K562 (cell line): ENCODE results near the gene KRT76. TPM values are rescaled to one million over a fixed set of nuclear protein-coding genes. Genes with fewer than 3 reads are reported as not detected.

Experiments
- ATAC-seq: fragments of 200-7000 bp; cut with Tn5 transposase; 3 replicates; pipeline ENCODE4 v1.9.1; 2020; ENCODE audit warnings: moderate library complexity
- BruUV-seq: library from RNA; stranded (reverse); fragments of 400-500 nt; replicated peaks from 2 replicates; lab custom pipeline; 2021; lab: Mats Ljungman, UMichigan
- CTCF ChIA-PET: fragments of 300-600 bp; formaldehyde crosslinking; extraction: SDS; loops from one replicate; lab custom pipeline; 2021; ENCODE audit warnings: low intra/inter-chr PET ratio; lab: Yijun Ruan, JAX
- POLR2A ChIA-PET: fragments of 300-600, 350-650 bp; sonication (Branson Sonifier 250); formaldehyde crosslinking; extraction: SDS; loops from one replicate; lab custom pipeline; 2021; ENCODE audit warnings: antibody characterized with exemption, inconsistent platforms; lab: Yijun Ruan, JAX
- DNase-seq, 4 experiments: peaks; one replicate each; pipeline versions ENCODE4 v3.0.0 to v3.0.0-alpha.2; 2011 to 2018; ENCODE audit warnings: low spot score in 3 of 4, mixed read lengths in 3 of 4; ENCODE audit errors: extremely low read depth in 1 of 4
- FAIRE-seq: peaks from 2 replicates; lab custom pipeline; 2011; peaks lifted over from hg19 to GRCh38; lab: Jason Lieb, UNC
- H2AFZ ChIP-seq: 2 replicates; pipeline ENCODE4 v1.6.0; 2011; ENCODE audit warnings: low read depth, low read length, control low read depth, inconsistent platforms
- H3K27ac ChIP-seq: fragments of 200-600 bp; 3 replicates; pipeline ENCODE4 v1.8.0; 2011; ENCODE audit warnings: low read depth, mild to moderate bottlenecking, control low read depth, inconsistent platforms, low read length, moderate library complexity, mixed read lengths; ENCODE audit errors: extremely low read depth
- H3K27me3 ChIP-seq, 2 experiments: fragments of 300-600 bp in 1 of 2; 2 replicates in 1 of 2; 3 replicates in 1 of 2; pipeline versions ENCODE4 v1.6.0 to v1.8.0; 2011; ENCODE audit warnings: inconsistent platforms in 2 of 2, low read length in 2 of 2, mild to moderate bottlenecking in 1 of 2, mixed read lengths in 1 of 2, moderate library complexity in 1 of 2; ENCODE audit not compliant: control insufficient read depth in 2 of 2, insufficient read depth in 2 of 2
- H3K36me3 ChIP-seq: fragments of 300-600 bp; 3 replicates; pipeline ENCODE4 v1.8.0; 2011; ENCODE audit warnings: mild to moderate bottlenecking, low read length, inconsistent platforms; ENCODE audit not compliant: control insufficient read depth, insufficient read depth
- H3K4me1 ChIP-seq, 2 experiments: fragments of 200-600 bp in 1 of 2; replicated peaks in 1 of 2; 2 replicates in 1 of 2; 3 replicates in 1 of 2; pipeline versions ENCODE4 v1.5.1 to v1.8.0; 2011; ENCODE audit warnings: inconsistent platforms in 2 of 2, low read length in 2 of 2, mild to moderate bottlenecking in 1 of 2, mixed read lengths in 1 of 2, moderate library complexity in 1 of 2; ENCODE audit not compliant: control insufficient read depth in 2 of 2, insufficient read depth in 2 of 2
- H3K4me2 ChIP-seq: 2 replicates; pipeline ENCODE4 v1.6.1; 2011; ENCODE audit warnings: low read length, control low read depth, inconsistent platforms, mixed read lengths; ENCODE audit not compliant: insufficient read depth
- H3K4me3 ChIP-seq: fragments of 200-600 bp; sonication (generic), shearing (Covaris generic); 2 replicates; pipeline ENCODE4 v1.5.1; 2016; ENCODE audit warnings: control low read depth, inconsistent platforms
- H3K79me2 ChIP-seq: fragments of 200-600 bp; 3 replicates; pipeline ENCODE4 v1.8.0; 2011; ENCODE audit warnings: low read length, inconsistent platforms; ENCODE audit not compliant: control insufficient read depth, insufficient read depth
- H3K9ac ChIP-seq, 2 experiments: 2 replicates each; pipeline versions ENCODE4 v1.6.0 to v1.6.1; 2011; ENCODE audit warnings: low read depth in 2 of 2, low read length in 2 of 2, control low read depth in 1 of 2, inconsistent platforms in 1 of 2, mild to moderate bottlenecking in 1 of 2, mixed read lengths in 1 of 2; ENCODE audit not compliant: insufficient read depth in 1 of 2
- H3K9me1 ChIP-seq: one replicate; pipeline ENCODE4 v1.6.0; 2011; ENCODE audit warnings: inconsistent platforms, mild to moderate bottlenecking, low read length, moderate library complexity; ENCODE audit not compliant: control insufficient read depth, insufficient read depth
- H3K9me3 ChIP-seq: replicated peaks from 2 replicates; pipeline ENCODE4 v1.5.1; 2011; ENCODE audit warnings: low read depth, low read length, inconsistent platforms; ENCODE audit not compliant: control insufficient read depth, insufficient read depth
- H4K20me1 ChIP-seq: replicated peaks from 2 replicates; pipeline ENCODE4 v1.6.1; 2011; ENCODE audit warnings: low read length, inconsistent platforms, mixed read lengths; ENCODE audit not compliant: control insufficient read depth, insufficient read depth
- CHAMP1 ChIP-seq: fragments of 450-650 bp; IDR thresholded peaks from 2 replicates; pipeline ENCODE4 v1.6.1; 2016; ENCODE audit warnings: mild to moderate bottlenecking
- ILF3 ChIP-seq: fragments of 450-650 bp; IDR thresholded peaks from 2 replicates; pipeline ENCODE4 v1.6.1; 2018; ENCODE audit warnings: antibody characterized with exemption, mild to moderate bottlenecking, moderate library complexity, borderline replicate concordance
- POLR3A ChIP-seq: IDR thresholded peaks from 2 replicates; pipeline ENCODE4 v1.6.1; 2011; ENCODE audit warnings: borderline replicate concordance, mild to moderate bottlenecking, moderate library complexity; ENCODE audit not compliant: insufficient read length, insufficient read depth; ENCODE audit errors: extremely low read depth
- RBM14 ChIP-seq: fragments of 200-400 bp; formaldehyde crosslinking; IDR thresholded peaks from 2 replicates; pipeline ENCODE4 v1.6.1; 2018; ENCODE audit warnings: low read depth, mild to moderate bottlenecking, low read length, moderate library complexity, borderline replicate concordance; ENCODE audit not compliant: insufficient read depth
- TBP ChIP-seq: optimal IDR thresholded peaks from 2 replicates; pipeline ENCODE3; 2011; ENCODE audit warnings: low read depth, low read length, improper control_type of control experiment
- ZBTB33 ChIP-seq: sonication (generic); formaldehyde crosslinking; IDR thresholded peaks from 2 replicates; pipeline ENCODE4 v1.8.1; 2023; ENCODE audit warnings: mild to moderate bottlenecking, missing genetic modification reagents
- ZKSCAN1 ChIP-seq: fragments of 150-350 bp; IDR thresholded peaks from 2 replicates; pipeline ENCODE4 v1.6.1; 2016; ENCODE audit warnings: low read depth, low read length
- ZNF324 ChIP-seq: fragments of 250-450 bp; sonication (Bioruptor Pico); IDR thresholded peaks from 2 replicates; pipeline ENCODE4 v1.4.0; 2020; ENCODE audit warnings: mild to moderate bottlenecking
- ZNF668 ChIP-seq: fragments of 250-450 bp; sonication (Bioruptor Pico); IDR thresholded peaks from 2 replicates; pipeline ENCODE4 v1.8.0; 2022; ENCODE audit warnings: mild to moderate bottlenecking, inconsistent platforms
- ZNF699 ChIP-seq: fragments of 250-450 bp; sonication (Bioruptor Pico); IDR thresholded peaks from 2 replicates; pipeline ENCODE4 v1.8.0; 2021; ENCODE audit warnings: mild to moderate bottlenecking, moderate library complexity; ENCODE audit not compliant: insufficient replicate concordance
- WGBS: fragments of 100-300 bp; shearing (Covaris generic); methylation state at CpG from one replicate; pipeline ENCODE4 v1.1.6; 2016; ENCODE audit warnings: low coverage, mixed read lengths; ENCODE audit not compliant: insufficient coverage; ENCODE audit errors: missing lambda C conversion rate; 5-methylcytosine and 5-hydroxymethylcytosine counted together
- in situ Hi-C: fragments of 300-500 bp; cut with MboI; formaldehyde crosslinking; loops from 4 replicates; pipeline ENCODE4 v1.15.0; 2018; ENCODE audit warnings: inconsistent platforms, mixed read lengths
- intact Hi-C: fragments of 100-400 bp; cut with micrococcal nuclease; formaldehyde crosslinking; loops from 2 replicates; pipeline ENCODE4 v1.14.2; 2022
- polyA plus RNA-seq, 8 experiments: library from polyadenylated mRNA; depleted of rRNA in 4 of 8; stranded (reverse) in 5 of 8; unstranded in 3 of 8; fragments of >200 nt; fragmentation: Nextera tagmentation in 2 of 8; fragmentation: Illumina TruSeq in 1 of 8; extraction: Ambion mirVana in 2 of 8; extraction: Trizol in 1 of 8; gene quantifications; 2 replicates each; pipeline versions ENCODE4 v1.2.1 to v1.2.3, GENCODE V29; 2011 to 2014; ENCODE audit warnings: inconsistent platforms in 1 of 8, missing spikeins in 1 of 8
- total RNA-seq, 7 experiments: library from RNA; depleted of rRNA in 6 of 7; stranded (reverse); fragments of >200 nt in 6 of 7; fragmentation: Illumina TruSeq in 2 of 7; extraction: Trizol in 2 of 7; gene quantifications; 2 replicates each; pipeline versions ENCODE4 v1.2.1 to v1.2.3, GENCODE V29; 2011 to 2021; ENCODE audit warnings: low replicate concordance in 1 of 7

Gene KRT76
- total and polyA plus RNA-seq, 9 of the 15 experiments (the other 6 are each of a cell fraction or from before 2014, with no cell fraction given), result not detected

GRCh38 chr12:52779914-52780313 is 2.8 kb upstream of the KRT76 start:
- H3K9ac ChIP-seq, result no peak overlapping the region
- H3K27ac ChIP-seq, result no peak overlapping the region
- H3K36me3 ChIP-seq, result no peaks in the 10 kb centered on the region
- in situ Hi-C loops, result no loop called here
- no peak overlapping the region for H3K4me3 ChIP-seq
- CTCF ChIA-PET, result no interaction called here
- H3K4me1 ChIP-seq, result no peaks in the 10 kb centered on the region
- no TSS peak for BruUV-seq
- H3K27me3 ChIP-seq, result peaks cover 27 to 58% of the 10 kb centered on the region in 2 experiments
- intact Hi-C loops, result no loop called here
- ATAC-seq (no peak), DNase-seq (no peak), FAIRE-seq (no peak)
- H3K79me2 ChIP-seq, result no peaks in the 10 kb centered on the region
- no peaks in the 10 kb centered on the region; the same call in none of the 2 replicates for H4K20me1 ChIP-seq
- 0% methylated on average over 6 of the region's 6 CpGs for WGBS
- no peaks in the 10 kb centered on the region for H3K9me1 ChIP-seq
- H2AFZ ChIP-seq, result no peak overlapping the region
- no peak for TF ChIP-seq ZNF699
- TF ChIP-seq ZNF324 (CRISPR knock-in tag), result no peak
- TF ChIP-seq ILF3, result no peak
- no peak for TF ChIP-seq POLR3A
- TF ChIP-seq ZKSCAN1, result no peak
- TF ChIP-seq ZNF668, result no peak
- no peak for TF ChIP-seq TBP
- TF ChIP-seq CHAMP1, result no peak
- no peak for TF ChIP-seq RBM14
- no peak for TF ChIP-seq ZBTB33
- H3K4me2 ChIP-seq, result no peak overlapping the region
- no peaks in the 10 kb centered on the region for H3K9me3 ChIP-seq
- POLR2A ChIA-PET, result no interaction called here
